ENCODE measurements around the gene MYO6. TPM values are rescaled to one million over a fixed set of nuclear protein-coding genes. Genes with fewer than 3 reads are reported as not detected.
A peak's percentile ranks its signal among the peaks of the same experiment; 100 is the strongest.

Gene MYO6
- total and polyA plus RNA-seq, 2 experiments from 2014 or later, result 39.8 to 71.1 TPM

GRCh38 chr6:75747152-75747992, 1.7 kb upstream of the MYO6 start:
- 69% methylated on average over 9 of the region's 9 CpGs for WGBS (ENCODE audit: low lambda C conversion rate, missing lambda C conversion rate)
- Histone ChIP-seq H3K9me2 (replicated peaks; ENCODE audit: insufficient read depth) (no peaks in the 10 kb centered on the region), H3K4me2 (peak overlapping the region; percentile 88), H3K27ac (no peak overlapping the region), H3K4me3 (no peak overlapping the region), H3K36me3 (replicated peaks; ENCODE audit: insufficient read depth, low read depth) (no peaks in the 10 kb centered on the region), H3K27me3 (no peaks in the 10 kb centered on the region), H3K4me1 (ENCODE audit: insufficient read depth) (peaks cover 9% of the 10 kb centered on the region), H4K20me1 (ENCODE audit: insufficient read depth, poor library complexity, severe bottlenecking) (no peaks in the 10 kb centered on the region), H2AFZ (no peak overlapping the region), H3K9me3 (ENCODE audit: low read depth) (no peaks in the 10 kb centered on the region), H3K79me2 (peaks cover 20% of the 10 kb centered on the region)
- no peak for TF ChIP-seq EZH2phosphoT487 (IDR thresholded peaks at IDR 0.05; ENCODE audit: low read depth, severe bottlenecking, unreplicated experiment)
- no peak for TF ChIP-seq CTCF (IDR thresholded peaks at IDR 0.05; ENCODE audit: poor library complexity)
- TF ChIP-seq EZH2 (IDR thresholded peaks at IDR 0.05; ENCODE audit: borderline replicate concordance), result no peak
- DNase-seq (ENCODE audit: low spot score), result no peak

- Histone ChIP-seq H3K9me3 (ENCODE audit: low read depth) (no peaks in the 10 kb centered on the region), H3K27me3 (no peaks in the 10 kb centered on the region), H3K4me1 (ENCODE audit: insufficient read depth) (peaks cover 17% of the 10 kb centered on the region), H2AFZ (peak overlapping the region; percentile 94), H3K4me3 (peak overlapping the region; percentile 90), H4K20me1 (ENCODE audit: insufficient read depth, poor library complexity, severe bottlenecking) (no peaks in the 10 kb centered on the region), H3K4me2 (peak overlapping the region; percentile 88), H3K27ac (peak overlapping the region; percentile 100), H3K9me2 (replicated peaks; ENCODE audit: insufficient read depth) (no peaks in the 10 kb centered on the region), H3K79me2 (peaks cover 28% of the 10 kb centered on the region), H3K36me3 (replicated peaks; ENCODE audit: insufficient read depth, low read depth) (no peaks in the 10 kb centered on the region)
- WGBS (ENCODE audit: low lambda C conversion rate, missing lambda C conversion rate), result 13% methylated on average over 17 of the region's 17 CpGs
- no peak for DNase-seq (ENCODE audit: low spot score)
- TF ChIP-seq EZH2 (IDR thresholded peaks at IDR 0.05; ENCODE audit: borderline replicate concordance) (no peak), CTCF (IDR thresholded peaks at IDR 0.05; ENCODE audit: poor library complexity) (no peak), EZH2phosphoT487 (IDR thresholded peaks at IDR 0.05; ENCODE audit: low read depth, severe bottlenecking, unreplicated experiment) (no peak)
These were observed 866 bp upstream of the MYO6 start for GRCh38 chr6:75748003-75748742.

- H3K9me2 ChIP-seq (replicated peaks; ENCODE audit: insufficient read depth), result no peaks in the 10 kb centered on the region
- H3K36me3 ChIP-seq (replicated peaks; ENCODE audit: insufficient read depth, low read depth), result no peaks in the 10 kb centered on the region
- peaks cover 18% of the 10 kb centered on the region for H3K4me1 ChIP-seq (ENCODE audit: insufficient read depth)
- peak overlapping the region; percentile 4 for H3K4me3 ChIP-seq
- H3K27me3 ChIP-seq, result no peaks in the 10 kb centered on the region
- TF ChIP-seq EZH2 (IDR thresholded peaks at IDR 0.05; ENCODE audit: borderline replicate concordance) (no peak), EZH2phosphoT487 (IDR thresholded peaks at IDR 0.05; ENCODE audit: low read depth, severe bottlenecking, unreplicated experiment) (no peak), CTCF (IDR thresholded peaks at IDR 0.05; ENCODE audit: poor library complexity) (no peak)
- H3K4me2 ChIP-seq, result peak overlapping the region; percentile 71
- H4K20me1 ChIP-seq (ENCODE audit: insufficient read depth, poor library complexity, severe bottlenecking), result no peaks in the 10 kb centered on the region
- no peak for DNase-seq (ENCODE audit: low spot score)
- peaks cover 61% of the 10 kb centered on the region for H3K79me2 ChIP-seq
- no peak overlapping the region for H2AFZ ChIP-seq
- 40% methylated on average over 2 of the region's 2 CpGs for WGBS (ENCODE audit: low lambda C conversion rate, missing lambda C conversion rate)
- no peaks in the 10 kb centered on the region for H3K9me3 ChIP-seq (ENCODE audit: low read depth)
- H3K27ac ChIP-seq, result peak overlapping the region; percentile 100
These were observed 2.4 kb downstream of the MYO6 start for GRCh38 chr6:75751443-75751842.
